ENCODE results near the gene NKD1.

Gene NKD1

DNA sequence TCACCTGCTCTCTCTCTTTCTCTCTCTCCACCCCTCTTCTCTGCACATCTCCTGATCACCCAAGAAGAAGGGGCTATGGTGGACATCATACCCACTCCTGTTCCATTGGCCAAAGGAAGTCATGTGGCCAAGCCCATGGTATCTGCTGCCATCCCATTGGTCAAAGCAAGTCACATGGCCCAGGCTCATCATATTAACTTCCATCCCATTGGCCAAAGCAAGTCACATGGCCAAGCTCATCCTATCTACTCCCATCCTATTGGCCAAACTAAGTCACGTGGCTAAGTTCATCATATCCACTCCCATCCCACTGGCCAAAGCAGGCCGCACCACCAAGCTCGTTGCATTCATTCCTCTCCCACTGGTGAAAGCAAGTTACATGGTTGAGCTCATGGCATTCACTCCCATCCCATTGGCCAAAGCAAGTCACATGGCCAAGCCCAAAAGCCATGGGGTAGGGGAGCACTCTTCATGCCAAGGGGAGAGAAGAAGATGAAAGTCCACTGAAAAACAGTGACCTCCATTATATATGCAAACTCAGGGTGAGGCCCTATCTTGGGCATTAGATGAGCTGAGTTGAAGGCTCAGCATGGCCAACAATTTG is 103.7 kb downstream of the NKD1 start:
- Histone ChIP-seq H3K9me2 (replicated peaks; ENCODE audit: low read depth, low read length) (no peaks in the 10 kb centered on the region), H3K9ac (ENCODE audit: low read depth, low read length, poor library complexity, severe bottlenecking) (no peak overlapping the region), H3F3A (ENCODE audit: low read depth) (no peaks in the 10 kb centered on the region), H3K4me2 (ENCODE audit: low read depth, low read length, poor library complexity, severe bottlenecking) (no peak overlapping the region), H3K4me3 (ENCODE audit: low read length, poor library complexity, severe bottlenecking) (no peak overlapping the region), H3K9me3 (ENCODE audit: insufficient read depth, low read depth, low read length) (no peaks in the 10 kb centered on the region), H3K36me3 (ENCODE audit: insufficient read depth, low read length) (no peaks in the 10 kb centered on the region), H4K20me1 (ENCODE audit: insufficient read depth, low read length, poor library complexity, severe bottlenecking) (no peaks in the 10 kb centered on the region), H2AFZ (ENCODE audit: low read length) (no peak overlapping the region), H3K79me2 (ENCODE audit: insufficient read depth, low read length) (no peaks in the 10 kb centered on the region), H3K27me3 (ENCODE audit: insufficient read depth, low read length, poor library complexity, severe bottlenecking) (no peaks in the 10 kb centered on the region), H3K4me1 (ENCODE audit: insufficient read depth, low read length, poor library complexity, severe bottlenecking) (peaks cover 7% of the 10 kb centered on the region)
- TF ChIP-seq, protein P1, sequence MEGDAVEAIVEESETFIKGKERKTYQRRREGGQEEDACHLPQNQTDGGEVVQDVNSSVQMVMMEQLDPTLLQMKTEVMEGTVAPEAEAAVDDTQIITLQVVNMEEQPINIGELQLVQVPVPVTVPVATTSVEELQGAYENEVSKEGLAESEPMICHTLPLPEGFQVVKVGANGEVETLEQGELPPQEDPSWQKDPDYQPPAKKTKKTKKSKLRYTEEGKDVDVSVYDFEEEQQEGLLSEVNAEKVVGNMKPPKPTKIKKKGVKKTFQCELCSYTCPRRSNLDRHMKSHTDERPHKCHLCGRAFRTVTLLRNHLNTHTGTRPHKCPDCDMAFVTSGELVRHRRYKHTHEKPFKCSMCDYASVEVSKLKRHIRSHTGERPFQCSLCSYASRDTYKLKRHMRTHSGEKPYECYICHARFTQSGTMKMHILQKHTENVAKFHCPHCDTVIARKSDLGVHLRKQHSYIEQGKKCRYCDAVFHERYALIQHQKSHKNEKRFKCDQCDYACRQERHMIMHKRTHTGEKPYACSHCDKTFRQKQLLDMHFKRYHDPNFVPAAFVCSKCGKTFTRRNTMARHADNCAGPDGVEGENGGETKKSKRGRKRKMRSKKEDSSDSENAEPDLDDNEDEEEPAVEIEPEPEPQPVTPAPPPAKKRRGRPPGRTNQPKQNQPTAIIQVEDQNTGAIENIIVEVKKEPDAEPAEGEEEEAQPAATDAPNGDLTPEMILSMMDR (conservative IDR thresholded peaks at IDR 0.05; ENCODE audit: low read length) = no peak
- TF ChIP-seq EZH2phosphoT487 (IDR thresholded peaks at IDR 0.05; ENCODE audit: borderline replicate concordance) = no peak

DNA sequence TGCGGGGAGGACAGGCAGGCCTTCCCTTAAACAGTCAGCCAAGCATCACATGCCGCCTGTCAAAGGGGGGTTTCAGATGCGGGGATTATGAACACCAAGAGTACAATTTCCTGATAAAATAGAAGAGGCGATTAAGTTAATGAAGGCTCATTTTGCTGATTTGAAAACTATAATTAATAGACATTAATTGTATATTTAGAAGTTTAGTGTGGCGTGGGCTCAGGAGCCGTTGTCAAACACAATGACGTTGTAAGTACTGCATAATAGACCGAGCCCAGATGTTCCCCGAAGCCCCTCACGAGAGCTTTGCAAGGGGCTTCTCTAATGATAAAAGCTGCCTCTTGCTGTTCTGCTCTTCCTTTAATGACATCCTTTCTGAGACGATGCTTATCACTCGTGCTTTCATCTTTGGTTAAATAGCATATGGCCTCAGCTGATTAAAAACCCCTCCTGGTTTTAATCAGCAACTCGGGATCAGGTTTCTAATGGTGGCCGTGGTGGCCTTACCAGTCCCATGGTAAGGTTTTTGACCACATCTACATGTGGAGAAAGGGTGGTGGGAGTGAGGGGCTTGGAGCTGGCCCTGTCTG is 104.7 kb downstream of the NKD1 start:
- Histone ChIP-seq H4K20me1 (ENCODE audit: insufficient read depth, low read length, poor library complexity, severe bottlenecking) (no peaks in the 10 kb centered on the region), H3K27me3 (ENCODE audit: insufficient read depth, low read length, poor library complexity, severe bottlenecking) (no peaks in the 10 kb centered on the region), H3K36me3 (ENCODE audit: insufficient read depth, low read length) (no peaks in the 10 kb centered on the region), H3K4me3 (ENCODE audit: low read length, poor library complexity, severe bottlenecking) (no peak overlapping the region), H3K79me2 (ENCODE audit: insufficient read depth, low read length) (no peaks in the 10 kb centered on the region), H3K9me3 (ENCODE audit: insufficient read depth, low read depth, low read length) (no peaks in the 10 kb centered on the region), H3K4me1 (ENCODE audit: insufficient read depth, low read length, poor library complexity, severe bottlenecking) (peaks cover 7% of the 10 kb centered on the region), H3K9ac (ENCODE audit: low read depth, low read length, poor library complexity, severe bottlenecking) (no peak overlapping the region), H3K4me2 (ENCODE audit: low read depth, low read length, poor library complexity, severe bottlenecking) (peak overlapping the region; percentile 5), H3F3A (ENCODE audit: low read depth) (no peaks in the 10 kb centered on the region), H3K9me2 (replicated peaks; ENCODE audit: low read depth, low read length) (no peaks in the 10 kb centered on the region), H2AFZ (ENCODE audit: low read length) (no peak overlapping the region)
- no peak for TF ChIP-seq EZH2phosphoT487 (IDR thresholded peaks at IDR 0.05; ENCODE audit: borderline replicate concordance)
- TF ChIP-seq, protein P1 (conservative IDR thresholded peaks at IDR 0.05; ENCODE audit: low read length) = no peak

DNA sequence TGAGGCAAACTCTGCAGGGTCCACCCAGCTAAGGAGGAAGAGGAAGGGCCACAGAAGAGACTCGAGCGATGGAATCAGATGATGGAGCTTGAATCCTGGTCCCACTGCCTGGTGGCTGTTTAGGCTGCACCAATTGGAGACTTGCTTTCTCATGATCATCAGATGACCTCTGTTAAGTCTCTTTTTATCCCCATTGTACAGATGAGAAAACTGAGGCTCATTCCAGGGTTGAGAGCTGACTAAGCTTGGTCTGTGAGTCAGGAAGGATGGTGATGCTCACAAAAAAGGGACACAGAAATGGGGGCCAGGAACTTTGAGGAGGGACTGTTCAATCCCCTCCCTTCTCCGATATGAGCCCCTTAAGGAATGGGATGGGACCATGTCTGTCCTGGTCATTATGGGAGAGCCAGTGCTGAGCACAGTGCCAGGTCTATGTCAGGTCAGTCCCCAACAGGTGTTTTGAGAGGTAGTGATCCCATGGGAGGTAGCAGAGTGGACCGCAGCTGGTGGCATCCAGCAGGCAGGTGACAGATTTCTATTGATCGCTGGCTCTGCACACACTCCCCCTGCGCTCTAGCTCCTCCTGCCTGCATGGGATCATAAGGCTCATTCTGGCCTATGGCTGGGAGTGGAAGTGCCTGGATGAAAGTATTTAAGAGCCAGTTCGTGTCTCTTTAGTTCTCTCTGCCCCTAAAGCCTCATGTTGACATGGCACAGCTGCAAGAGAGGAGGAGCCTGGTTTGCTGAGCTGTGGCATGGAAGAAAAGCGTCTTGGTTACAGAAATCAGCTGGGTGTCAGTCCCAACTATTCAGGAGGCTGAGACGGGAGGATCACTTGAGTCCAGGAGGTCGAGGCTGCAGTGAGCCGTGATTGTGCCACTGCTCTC is 105.7 kb downstream of the NKD1 start:
- Histone ChIP-seq H3K9me3 (ENCODE audit: insufficient read depth, low read depth, low read length) (no peaks in the 10 kb centered on the region), H3K4me2 (ENCODE audit: low read depth, low read length, poor library complexity, severe bottlenecking) (peak overlapping the region; percentile 5), H3K4me1 (ENCODE audit: insufficient read depth, low read length, poor library complexity, severe bottlenecking) (peaks cover 7% of the 10 kb centered on the region), H3K36me3 (ENCODE audit: insufficient read depth, low read length) (no peaks in the 10 kb centered on the region), H4K20me1 (ENCODE audit: insufficient read depth, low read length, poor library complexity, severe bottlenecking) (no peaks in the 10 kb centered on the region), H3K27me3 (ENCODE audit: insufficient read depth, low read length, poor library complexity, severe bottlenecking) (no peaks in the 10 kb centered on the region), H3K4me3 (ENCODE audit: low read length, poor library complexity, severe bottlenecking) (no peak overlapping the region), H3F3A (ENCODE audit: low read depth) (no peaks in the 10 kb centered on the region), H3K9me2 (replicated peaks; ENCODE audit: low read depth, low read length) (no peaks in the 10 kb centered on the region), H2AFZ (ENCODE audit: low read length) (no peak overlapping the region), H3K9ac (ENCODE audit: low read depth, low read length, poor library complexity, severe bottlenecking) (no peak overlapping the region), H3K79me2 (ENCODE audit: insufficient read depth, low read length) (no peaks in the 10 kb centered on the region)
- TF ChIP-seq, protein P1 (conservative IDR thresholded peaks at IDR 0.05; ENCODE audit: low read length) = no peak
- no peak for TF ChIP-seq EZH2phosphoT487 (IDR thresholded peaks at IDR 0.05; ENCODE audit: borderline replicate concordance)

All from Loucy (cell line).